ENCODE data around the gene UPF3A.
"Not testable (repeated sequence)": the region's sequence is repeated elsewhere in the genome, so short reads cannot be mapped to it uniquely, and the experiment has no call there.

The UPF3A gene

GRCh38 chr13:114264313-114264712, 17.1 kb upstream of the UPF3A start:
- not testable (repeated sequence) for DNase-seq (ENCODE audit: low spot score)

- no peak for DNase-seq (ENCODE audit: low spot score)
These were observed 16.4 kb upstream of the UPF3A start for GRCh38 chr13:114264886-114265611.

- DNase-seq (ENCODE audit: low spot score), result no peak
These were observed 15.2 kb upstream of the UPF3A start for GRCh38 chr13:114266241-114266640.

- DNase-seq (ENCODE audit: low spot score), result peak; percentile 24
These were observed 12.8 kb upstream of the UPF3A start for GRCh38 chr13:114268344-114269280.

- DNase-seq (ENCODE audit: low spot score), result no peak
These were observed 12.1 kb upstream of the UPF3A start for GRCh38 chr13:114269281-114269770.

- no peak for DNase-seq (ENCODE audit: low spot score)
These were observed 8.4 kb upstream of the UPF3A start for GRCh38 chr13:114272977-114273376.

- DNase-seq (ENCODE audit: low spot score), result no peak
These were observed 6.1 kb upstream of the UPF3A start for GRCh38 chr13:114275304-114275703.

GRCh38 chr13:114279146-114279545, 2.3 kb upstream of the UPF3A start:
- no peak for DNase-seq (ENCODE audit: low spot score)

GRCh38 chr13:114279758-114280355, 1.5 kb upstream of the UPF3A start:
- DNase-seq (ENCODE audit: low spot score), result no peak

GRCh38 chr13:114282041-114282670, 755 bp downstream of the UPF3A start:
- peak; percentile 64 for DNase-seq (ENCODE audit: low spot score)

GRCh38 chr13:114283576-114283975, 2.2 kb downstream of the UPF3A start:
- DNase-seq (ENCODE audit: low spot score), result no peak

GRCh38 chr13:114284680-114285079, 3.3 kb downstream of the UPF3A start:
- no peak for DNase-seq (ENCODE audit: low spot score)

GRCh38 chr13:114285166-114285808, 3.9 kb downstream of the UPF3A start:
- DNase-seq (ENCODE audit: low spot score), result no peak

- DNase-seq (ENCODE audit: low spot score), result no peak
These were observed 5.4 kb downstream of the UPF3A start for GRCh38 chr13:114286808-114287207.

- DNase-seq (ENCODE audit: low spot score), result no peak
These were observed 6.8 kb downstream of the UPF3A start for GRCh38 chr13:114288157-114288591.

GRCh38 chr13:114296448-114296847, 15.0 kb downstream of the UPF3A start:
- DNase-seq (ENCODE audit: low spot score), result no peak

- DNase-seq (ENCODE audit: low spot score), result no peak
These were observed 15.5 kb downstream of the UPF3A start for GRCh38 chr13:114296902-114297301.

- DNase-seq (ENCODE audit: low spot score), result no peak
These were observed 17.5 kb downstream of the UPF3A start for GRCh38 chr13:114298866-114299265.

GRCh38 chr13:114299604-114300305, 18.4 kb downstream of the UPF3A start:
- no peak for DNase-seq (ENCODE audit: low spot score)

GRCh38 chr13:114303700-114304327, 22.4 kb downstream of the UPF3A start:
- DNase-seq (ENCODE audit: low spot score), result no peak

All from activated CD4-positive, alpha-beta T cell treated with anti-CD3 and anti-CD28 coated beads, Interleukin-2, Interleukin-4, amounts not matched to agents 100 ng/mL and 50 ng/mL, durations not matched to agents 16 hours and 8 hours (primary cell).